H1 (cell line): ENCODE results near the gene CCNG1. TPM values are rescaled to one million over a fixed set of nuclear protein-coding genes. Genes with fewer than 3 reads are reported as not detected.

ENCODE experiments used
- CTCF ChIA-PET: fragments of 300-600 bp; sonication (Branson Sonifier 250); formaldehyde crosslinking; loops from one replicate; lab custom pipeline; 2021; ENCODE audit not compliant: partially characterized antibody; lab: Charles Lee
- POLR2A ChIA-PET: fragments of 300-600 bp; sonication (Branson Sonifier 250); formaldehyde crosslinking; loops from one replicate; lab custom pipeline; 2021; ENCODE audit warnings: inconsistent platforms; ENCODE audit not compliant: partially characterized antibody; lab: Charles Lee
- DNase-seq, 2 experiments: peaks; one replicate each; pipeline versions ENCODE4 v3.0.0 to v3.0.0-alpha.2; 2010 to 2022; ENCODE audit warnings: low spot score in 2 of 2, low read depth in 1 of 2, mixed read lengths in 1 of 2
- FAIRE-seq: peaks from 2 replicates; lab custom pipeline; 2011; peaks lifted over from hg19 to GRCh38; lab: Jason Lieb, UNC
- H2AFZ ChIP-seq: 2 replicates; pipeline ENCODE4 v1.8.1; 2012; ENCODE audit warnings: low read length, inconsistent platforms
- H2AK5ac ChIP-seq: 2 replicates; pipeline ENCODE4 v1.6.1; 2013; ENCODE audit warnings: low read depth, low read length
- H2BK120ac ChIP-seq: replicated peaks from 2 replicates; pipeline ENCODE3; 2013; ENCODE audit warnings: low read depth, low read length, inconsistent platforms
- H2BK12ac ChIP-seq: 2 replicates; pipeline ENCODE4 v1.6.1; 2013; ENCODE audit warnings: low read depth, low read length
- H2BK15ac ChIP-seq: 2 replicates; pipeline ENCODE4 v1.6.1; 2013; ENCODE audit warnings: low read length
- H2BK20ac ChIP-seq: 2 replicates; pipeline ENCODE4 v1.6.1; 2013; ENCODE audit warnings: low read length
- H2BK5ac ChIP-seq: 2 replicates; pipeline ENCODE4 v1.6.1; 2013; ENCODE audit warnings: low read depth, low read length
- H3K14ac ChIP-seq: 2 replicates; pipeline ENCODE4 v1.6.1; 2013; ENCODE audit warnings: inconsistent platforms; ENCODE audit not compliant: insufficient read length
- H3K18ac ChIP-seq: 2 replicates; pipeline ENCODE4 v1.6.1; 2013; ENCODE audit warnings: low read length; ENCODE audit errors: extremely low read depth
- H3K23ac ChIP-seq: 2 replicates; pipeline ENCODE4 v1.6.1; 2013; ENCODE audit warnings: inconsistent platforms; ENCODE audit not compliant: insufficient read length
- H3K23me2 ChIP-seq: 2 replicates; pipeline ENCODE4 v1.6.1; 2013; ENCODE audit warnings: low read depth, low read length
- H3K27ac ChIP-seq: 2 replicates; pipeline ENCODE4 v1.6.1; 2011; ENCODE audit warnings: low read depth, low read length, inconsistent platforms
- H3K27me3 ChIP-seq, 4 experiments: replicated peaks in 1 of 4; 1 replicate in 1 of 4; 2 replicates in 3 of 4; pipeline versions ENCODE4 v1.6.1 to v1.8.1; 2011 to 2013; ENCODE audit warnings: low read length in 3 of 4, mild to moderate bottlenecking in 3 of 4, inconsistent platforms in 2 of 4, mixed read lengths in 2 of 4, moderate library complexity in 1 of 4; ENCODE audit not compliant: control insufficient read depth in 3 of 4, insufficient read depth in 3 of 4; ENCODE audit errors: extremely low read depth in 1 of 4
- H3K36me3 ChIP-seq, 4 experiments: 2 replicates each; pipeline versions ENCODE4 v1.6.1 to v1.8.1; 2011 to 2013; ENCODE audit warnings: mild to moderate bottlenecking in 4 of 4, low read length in 3 of 4, moderate library complexity in 2 of 4, control low read depth in 1 of 4, inconsistent platforms in 1 of 4; ENCODE audit not compliant: insufficient read depth in 4 of 4, control insufficient read depth in 2 of 4
- H3K4ac ChIP-seq: replicated peaks from 2 replicates; pipeline ENCODE3; 2013; ENCODE audit warnings: low read length, low read depth, mixed read lengths, inconsistent platforms; ENCODE audit not compliant: insufficient read length
- H3K4me1 ChIP-seq, 4 experiments: replicated peaks in 1 of 4; 1 replicate in 1 of 4; 2 replicates in 3 of 4; pipeline versions ENCODE4 v1.6.1 to v1.8.1; 2011 to 2013; ENCODE audit warnings: low read length in 3 of 4, inconsistent platforms in 2 of 4, mixed read lengths in 1 of 4; ENCODE audit not compliant: insufficient read depth in 4 of 4, control insufficient read depth in 3 of 4
- H3K4me2 ChIP-seq, 2 experiments: 2 replicates each; pipeline versions ENCODE4 v1.6.1 to v1.8.1; 2011 to 2013; ENCODE audit warnings: low read depth in 2 of 2, low read length in 2 of 2, control low read depth in 1 of 2, inconsistent platforms in 1 of 2, mild to moderate bottlenecking in 1 of 2; ENCODE audit not compliant: insufficient read depth in 1 of 2
- H3K4me3 ChIP-seq, 4 experiments: fragments of 200-600, 300-600 bp in 1 of 4; sonication (generic), shearing (Covaris generic), sonication (Bioruptor Twin) in 1 of 4; 2 replicates each; pipeline versions ENCODE4 v1.5.1 to v1.8.1; 2011 to 2016; ENCODE audit warnings: low read length in 4 of 4, low read depth in 3 of 4, control low read depth in 2 of 4, inconsistent platforms in 2 of 4, mild to moderate bottlenecking in 2 of 4, mixed read lengths in 1 of 4, moderate library complexity in 1 of 4; ENCODE audit not compliant: insufficient read depth in 2 of 4; ENCODE audit errors: extremely low read depth in 1 of 4
- H3K56ac ChIP-seq: replicated peaks from 2 replicates; pipeline ENCODE3; 2013; ENCODE audit warnings: low read depth, mild to moderate bottlenecking, mixed read lengths, low read length, inconsistent platforms; ENCODE audit not compliant: insufficient read length
- H3K79me1 ChIP-seq: 2 replicates; pipeline ENCODE4 v1.6.1; 2013; ENCODE audit warnings: low read depth, low read length, control low read depth
- H3K79me2 ChIP-seq, 2 experiments: 2 replicates each; pipeline versions ENCODE4 v1.6.1 to v1.8.1; 2012 to 2013; ENCODE audit warnings: low read length in 2 of 2, mild to moderate bottlenecking in 2 of 2, inconsistent platforms in 1 of 2; ENCODE audit not compliant: insufficient read depth in 2 of 2, control insufficient read depth in 1 of 2
- H3K9ac ChIP-seq, 4 experiments: replicated peaks in 1 of 4; 1 replicate in 1 of 4; 2 replicates in 3 of 4; pipeline versions ENCODE4 v1.6.1 to v1.8.1; 2011 to 2013; ENCODE audit warnings: low read depth in 3 of 4, low read length in 3 of 4, control low read depth in 2 of 4, mild to moderate bottlenecking in 2 of 4, moderate library complexity in 2 of 4, inconsistent platforms in 1 of 4; ENCODE audit errors: extremely low read depth in 1 of 4
- H3K9me3 ChIP-seq, 2 experiments: 2 replicates each; pipeline versions ENCODE4 v1.6.1 to v1.8.1; 2012 to 2013; ENCODE audit warnings: mild to moderate bottlenecking in 2 of 2, moderate library complexity in 2 of 2, control low read depth in 1 of 2, inconsistent platforms in 1 of 2, low read depth in 1 of 2, low read length in 1 of 2, mixed read lengths in 1 of 2; ENCODE audit not compliant: insufficient read depth in 2 of 2
- H4K20me1 ChIP-seq, 2 experiments: replicated peaks in 1 of 2; 2 replicates each; pipeline versions ENCODE3 to v1.8.1; 2011 to 2013; ENCODE audit warnings: inconsistent platforms in 2 of 2, low read length in 2 of 2, mild to moderate bottlenecking in 1 of 2; ENCODE audit not compliant: insufficient read depth in 2 of 2, control insufficient read depth in 1 of 2
- H4K5ac ChIP-seq: 2 replicates; pipeline ENCODE4 v1.6.1; 2013; ENCODE audit warnings: low read length, low read depth, mixed read lengths, inconsistent platforms; ENCODE audit not compliant: insufficient read length
- H4K8ac ChIP-seq: 2 replicates; pipeline ENCODE4 v1.8.0; 2013; ENCODE audit warnings: mild to moderate bottlenecking, moderate library complexity, low read length, inconsistent platforms; ENCODE audit not compliant: insufficient read depth; ENCODE audit errors: extremely low read depth
- H4K91ac ChIP-seq: replicated peaks from 2 replicates; pipeline ENCODE3; 2013; ENCODE audit warnings: low read length, mixed read lengths, inconsistent platforms; ENCODE audit not compliant: insufficient read length
- ASH2L ChIP-seq: fragments of 200-600, 300-600 bp; sonication (generic); IDR thresholded peaks from one replicate; pipeline ENCODE4 v1.7.1; 2017; ENCODE audit warnings: low read length
- BACH1 ChIP-seq: IDR thresholded peaks from 2 replicates; pipeline ENCODE4 v1.6.1; 2012; ENCODE audit warnings: low read length, improper control_type of control experiment
- BCL11A ChIP-seq, 2 experiments: IDR thresholded peaks; one replicate each; pipeline ENCODE4 v1.6.1; 2011; ENCODE audit warnings: low read depth in 2 of 2, low read length in 2 of 2, mild to moderate bottlenecking in 2 of 2
- CEBPB ChIP-seq: IDR thresholded peaks from 2 replicates; pipeline ENCODE4 v1.6.1; 2012; ENCODE audit warnings: low read depth, low read length
- CHD2 ChIP-seq: IDR thresholded peaks from 2 replicates; pipeline ENCODE4 v1.6.1; 2012; ENCODE audit warnings: low read length, improper control_type of control experiment
- MAFK ChIP-seq: IDR thresholded peaks from 2 replicates; pipeline ENCODE4 v1.6.1; 2012; ENCODE audit warnings: low read depth, mild to moderate bottlenecking, improper control_type of control experiment, low read length
- PHF8 ChIP-seq: fragments of 200-600 bp; sonication (generic); conservative IDR thresholded peaks from 2 replicates; pipeline ENCODE4 v1.7.1; 2012; ENCODE audit warnings: low read depth, mild to moderate bottlenecking, inconsistent platforms, low read length, moderate library complexity
- TAF7 ChIP-seq: optimal IDR thresholded peaks from 2 replicates; pipeline ENCODE3; 2011; ENCODE audit warnings: low read depth, mild to moderate bottlenecking, inconsistent platforms, low read length, moderate library complexity, borderline replicate concordance
- TBP ChIP-seq: IDR thresholded peaks from 2 replicates; pipeline ENCODE4 v1.6.1; 2011; ENCODE audit warnings: low read depth, low read length, improper control_type of control experiment
- TCF12 ChIP-seq: IDR thresholded peaks from 2 replicates; pipeline ENCODE4 v1.6.1; 2011; ENCODE audit warnings: low read depth, mild to moderate bottlenecking, low read length
- USF2 ChIP-seq: IDR thresholded peaks from 2 replicates; pipeline ENCODE4 v1.6.1; 2011; ENCODE audit warnings: low read length, improper control_type of control experiment
- WGBS, 2 experiments: shearing (Covaris generic) in 1 of 2; methylation state at CpG; one replicate each; pipeline versions ENCODE4 v1.1.6 to v1.1.7; 2013 to 2015; ENCODE audit warnings: low lambda C conversion rate in 2 of 2, mixed read lengths in 2 of 2, inconsistent platforms in 1 of 2, low coverage in 1 of 2, missing lambda C conversion rate in 1 of 2; ENCODE audit not compliant: insufficient replicate concordance in 2 of 2, insufficient coverage in 1 of 2, insufficient read length in 1 of 2; ENCODE audit errors: extremely low coverage in 1 of 2, missing lambda C conversion rate in 1 of 2; 5-methylcytosine and 5-hydroxymethylcytosine counted together
- polyA plus RNA-seq, 7 experiments: library from polyadenylated mRNA; depleted of rRNA in 3 of 7; stranded (reverse) in 5 of 7; unstranded in 2 of 7; fragments of >200 nt in 5 of 7; fragments of 200-250 nt in 2 of 7; gene quantifications; 1 replicate in 5 of 7; 2 replicates in 1 of 7; 4 replicates in 1 of 7; pipeline versions ENCODE4 v1.2.1 to v1.2.3, GENCODE V29; 2011 to 2013; ENCODE audit warnings: missing spikeins in 2 of 7, mixed read lengths in 2 of 7
- total RNA-seq: library from RNA; stranded (reverse); fragmentation: NEBNext Ultra II Directional; extraction: Animal tissue kit (Norgen Biotek cat#: 25700); gene quantifications from 2 replicates; pipeline ENCODE4 v1.2.1, GENCODE V29; 2021

Gene CCNG1
- total and polyA plus RNA-seq, 2 of the 8 experiments (the other 6 are each of a cell fraction or from before 2014, with no cell fraction given): 165 to 369 TPM

- 2% methylated on average over 59 of the region's 59 CpGs; no CpG with 5 or more reads in 1 of the 2 experiments for WGBS, 2 experiments
- Histone ChIP-seq H3K79me1 (no peaks in the 10 kb centered on the region; the same call in 1 of the 2 replicates), H2BK5ac (peak within 1 kb of the TSS; percentile 91), H3K23ac (no peak within 1 kb of the TSS), H3K36me3 (peaks cover 2 to 26% (median 7%) of the 10 kb centered on the region in 4 experiments; a peak in 4 of 8 replicates), H3K27me3 (no peaks in the 10 kb centered on the region), H3K4me2 (peak within 1 kb of the TSS; percentile 64 to 86), H3K18ac (peak within 1 kb of the TSS; percentile 89), H4K8ac (peak within 1 kb of the TSS; percentile 98), H3K9me3 (no peaks in the 10 kb centered on the region), H2BK20ac (0 out of 2 replicates have a peak within 1 kb of the TSS, but pooled peaks have one; percentile 11), H2BK12ac (peak within 1 kb of the TSS; percentile 29; the same call in 1 of the 2 replicates), H4K20me1 (no peaks in the 10 kb centered on the region), H3K79me2 (peaks cover 5 to 48% of the 10 kb centered on the region in 2 experiments; a peak in 3 of 4 replicates), H4K5ac (peak within 1 kb of the TSS; percentile 96), H3K56ac (peak within 1 kb of the TSS; percentile 97), H2AK5ac (no peak within 1 kb of the TSS), H3K4ac (peak within 1 kb of the TSS; percentile 95), H3K23me2 (peaks cover 6% of the 10 kb centered on the region), H3K14ac (no peak within 1 kb of the TSS), H3K4me3 (peak within 1 kb of the TSS; percentile 93 to 99 (median 98)), H3K9ac (peak within 1 kb of the TSS; percentile 63 to 98 (median 96)), H2BK120ac (peak within 1 kb of the TSS; percentile 36), H2AFZ (peak within 1 kb of the TSS; percentile 96), H3K27ac (peak within 1 kb of the TSS; percentile 99), H2BK15ac (no peak within 1 kb of the TSS), H4K91ac (peak within 1 kb of the TSS; percentile 92), H3K4me1 (peaks cover 0 to 7% (median 2%) of the 10 kb centered on the region in 4 experiments; a peak in 4 of 7 replicates)
- DNase-seq: peak; percentile 96 to 97
- peak; percentile 90 for FAIRE-seq
- ChIA-PET POLR2A (interaction anchor here (0.9 to 9.6 kb wide), 20 partner anchors 10 to 74 kb away, joined by 3 to 189 read pairs (median 8); partner anchors contain the start of genes CCNG1 and MAT2B), CTCF (interaction anchor here (0.7 to 1.9 kb wide), 5 partner anchors 12 to 113 kb away, joined by 3 to 8 read pairs (median 3); no protein-coding TSS in a partner anchor)
- TF ChIP-seq CEBPB (0 out of 2 replicates have a peak, but pooled peaks have one; percentile 2), TCF12 (no peak), BCL11A (IDR thresholded peaks at IDR 0.05; ENCODE audit: low read depth in 2 of 2, low read length in 2 of 2) (no peak), USF2 (0 out of 2 replicates have a peak, but pooled peaks have one; percentile 3), TAF7 (peak; percentile 76), PHF8 (peak; percentile 92), TBP (peak; percentile 73), MAFK (no peak), BACH1 (peak; percentile 82), ASH2L (peak; percentile 92), CHD2 (0 out of 2 replicates have a peak, but pooled peaks have one; percentile 11)
Measured at GRCh38 chr5:163459819-163460561, 22.6 kb downstream of the CCNG1 start, which contains the start of gene NUDCD2. NUDCD2 (minus strand) TSS chr5:163460102; CDS start chr5:163460050, 52 bp downstream.
